LHCN-M2 (cell line): ENCODE measurements around the gene KDM7A. TPM values are rescaled to one million over a fixed set of nuclear protein-coding genes. Genes with fewer than 3 reads are reported as not detected.

Experiments
- total RNA-seq: library from RNA; depleted of rRNA; stranded (reverse); fragments of >200 nt; gene quantifications from 2 replicates; pipeline ENCODE4 v1.2.3, GENCODE V29; 2014; rRNA removed

The KDM7A gene
- total RNA-seq, 1 experiment from 2014 or later = 2.1 TPM

Other genes starting within 250 kb of the KDM7A start
- gene PARP12, start 114.0 kb downstream of the KDM7A start, total RNA-seq = 8.5 and 14.6 TPM in 2 replicates
- 40.2 and 47.6 TPM in 2 replicates for gene SLC37A3, start 221.5 kb upstream of the KDM7A start, total RNA-seq
- not detected in 2 replicates for gene RAB19, start 227.1 kb upstream of the KDM7A start, total RNA-seq